HG02759 (cell line): ENCODE results near the gene CHTF18.

Source experiments
- ATAC-seq: cut with Tn5 transposase; IDR thresholded peaks from one replicate; pipeline ENCODE4 v1.9.1; 2021; ENCODE audit warnings: mild to moderate bottlenecking, moderate library complexity; ENCODE audit not compliant: unreplicated experiment

Gene CHTF18

GRCh38 chr16:760065-760464 lies 28.4 kb upstream of the CHTF18 start:
- ATAC-seq: no peak

- ATAC-seq: no peak
These were observed 27.7 kb upstream of the CHTF18 start, which contains the start of gene MSLN for GRCh38 chr16:760545-761343. Gene MSLN (plus strand): TSS chr16:760734. CDS start chr16:762681, 1,947 bp downstream.

- no peak for ATAC-seq
These were observed 26.6 kb upstream of the CHTF18 start for GRCh38 chr16:761625-762513.

GRCh38 chr16:762595-763268 lies 25.7 kb upstream of the CHTF18 start:
- no peak for ATAC-seq

GRCh38 chr16:763369-764183 lies 24.8 kb upstream of the CHTF18 start:
- ATAC-seq: no peak

- ATAC-seq: no peak
These were observed 24.2 kb upstream of the CHTF18 start for GRCh38 chr16:764184-764750.

GRCh38 chr16:764848-765487 lies 23.5 kb upstream of the CHTF18 start:
- no peak for ATAC-seq

GRCh38 chr16:765488-765865 lies 22.9 kb upstream of the CHTF18 start:
- no peak for ATAC-seq

- ATAC-seq: no peak
These were observed 22.2 kb upstream of the CHTF18 start for GRCh38 chr16:766008-766819.

GRCh38 chr16:766820-767640 lies 21.4 kb upstream of the CHTF18 start:
- no peak for ATAC-seq

GRCh38 chr16:767743-768235 lies 20.6 kb upstream of the CHTF18 start:
- no peak for ATAC-seq

- no peak for ATAC-seq
These were observed 20.0 kb upstream of the CHTF18 start for GRCh38 chr16:768428-768827.

- ATAC-seq: no peak
These were observed 19.1 kb upstream of the CHTF18 start for GRCh38 chr16:769184-769784.

- no peak for ATAC-seq
These were observed 18.5 kb upstream of the CHTF18 start for GRCh38 chr16:769934-770333.

GRCh38 chr16:770411-770810 lies 18.0 kb upstream of the CHTF18 start:
- no peak for ATAC-seq

- no peak for ATAC-seq
These were observed 15.5 kb upstream of the CHTF18 start for GRCh38 chr16:772959-773358.
